ENCODE data around the gene RPS21. TPM values are rescaled to one million over a fixed set of nuclear protein-coding genes. Genes with fewer than 3 reads are reported as not detected.

Gene RPS21
- total RNA-seq, 2 experiments from 2014 or later, result 2,995 to 3,072 TPM

- Mint-ChIP-seq H3K9me3 (peaks cover 2% of the 10 kb centered on the region), H3K27me3 (ENCODE audit: low read depth) (no peaks in the 10 kb centered on the region), H3K4me1 (ENCODE audit: low read depth) (peaks cover 18% of the 10 kb centered on the region), H3K4me3 (no peak overlapping the region), H3K27ac (no peak overlapping the region), H3K36me3 (ENCODE audit: low read depth) (peaks cover 3% of the 10 kb centered on the region)
- CTCF ChIA-PET, result no interaction called here
- no peak for DNase-seq
- intact Hi-C loops (cut with micrococcal nuclease), result no loop called here
These were observed 15.7 kb downstream of the RPS21 start for GRCh38 chr20:62402456-62403150.

GRCh38 chr20:62403331-62403730, 16.4 kb downstream of the RPS21 start:
- CTCF ChIA-PET, result no interaction called here
- no peak overlapping the region for H3K4me3 Mint-ChIP-seq

DNA sequence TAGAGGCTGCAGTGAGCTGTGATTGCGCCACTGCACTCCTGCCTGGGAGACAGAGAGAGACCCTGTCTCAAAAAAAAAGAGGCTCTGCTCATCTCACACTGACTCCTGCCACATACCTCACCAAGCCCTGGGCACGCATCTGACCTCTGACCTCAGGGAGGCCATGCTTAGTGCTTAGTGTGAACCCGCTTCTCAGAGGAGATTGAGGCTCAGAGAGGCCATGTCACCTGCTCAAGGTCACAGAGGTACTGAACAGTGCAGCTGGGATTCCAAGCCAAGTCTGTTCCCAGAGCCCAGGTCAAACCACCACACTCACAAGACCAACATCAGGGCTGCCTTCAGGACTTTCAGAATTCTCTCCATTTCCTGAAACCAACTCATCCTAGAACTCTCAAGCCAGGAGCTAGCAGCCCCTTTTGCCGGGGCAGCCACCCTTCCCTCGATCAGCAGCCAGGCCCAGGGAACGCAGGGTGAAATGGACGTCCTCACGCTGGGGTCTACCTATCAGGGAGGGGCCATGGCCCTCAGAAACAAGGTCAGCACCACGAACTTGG, 17.3 kb downstream of the RPS21 start:
- H3K27me3 Mint-ChIP-seq (ENCODE audit: low read depth), result no peaks in the 10 kb centered on the region
- intact Hi-C loops (cut with micrococcal nuclease), result loop anchor here (1.0 kb wide), 1 partner anchor 16 kb away; no protein-coding TSS in a partner anchor
- peaks cover 22% of the 10 kb centered on the region for H3K4me1 Mint-ChIP-seq (ENCODE audit: low read depth)
- no peak overlapping the region for H3K27ac Mint-ChIP-seq
- DNase-seq, result no peak
- no peaks in the 10 kb centered on the region for H3K9me3 Mint-ChIP-seq
- H3K36me3 Mint-ChIP-seq (ENCODE audit: low read depth), result peaks cover 2% of the 10 kb centered on the region
- H3K4me3 Mint-ChIP-seq, result peak overlapping the region; percentile 19
- CTCF ChIA-PET, result no interaction called here

More at GRCh38 chr20:62403331-62403730, 16.4 kb downstream of the RPS21 start:
- H3K27me3 Mint-ChIP-seq (ENCODE audit: low read depth), result no peaks in the 10 kb centered on the region
- no peak for DNase-seq
- no peaks in the 10 kb centered on the region for H3K9me3 Mint-ChIP-seq
- H3K27ac Mint-ChIP-seq, result no peak overlapping the region
- H3K36me3 Mint-ChIP-seq (ENCODE audit: low read depth), result peaks cover 2% of the 10 kb centered on the region
- intact Hi-C loops (cut with micrococcal nuclease), result no loop called here
- peaks cover 22% of the 10 kb centered on the region for H3K4me1 Mint-ChIP-seq (ENCODE audit: low read depth)

DNA sequence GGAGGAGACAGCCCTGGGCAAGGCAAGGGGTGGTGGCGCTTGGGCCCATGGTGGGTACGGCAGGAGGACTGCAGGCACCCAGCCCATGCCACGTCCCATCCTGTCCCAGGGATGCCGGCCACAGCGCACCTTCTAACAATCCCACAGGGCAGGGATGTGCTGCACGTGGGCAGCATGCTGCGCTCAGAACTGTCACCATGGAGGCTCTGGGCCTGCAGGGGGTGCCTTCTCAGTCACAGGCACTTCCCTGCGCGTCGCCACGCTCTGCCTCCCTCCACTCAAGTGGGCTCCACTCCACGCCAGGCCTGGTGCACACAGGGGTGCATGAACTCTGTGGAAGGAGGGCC, 17.8 kb downstream of the RPS21 start:
- intact Hi-C loops (cut with micrococcal nuclease), result loop anchor here (1.0 to 5.0 kb wide), 4 partner anchors 16 to 403 kb away; no protein-coding TSS in a partner anchor
- H3K27me3 Mint-ChIP-seq (ENCODE audit: low read depth), result no peaks in the 10 kb centered on the region
- H3K9me3 Mint-ChIP-seq, result no peaks in the 10 kb centered on the region
- H3K4me1 Mint-ChIP-seq (ENCODE audit: low read depth), result peaks cover 25% of the 10 kb centered on the region
- H3K4me3 Mint-ChIP-seq, result no peak overlapping the region
- H3K27ac Mint-ChIP-seq, result no peak overlapping the region
- peaks cover under 1% of the 10 kb centered on the region for H3K36me3 Mint-ChIP-seq (ENCODE audit: low read depth)
- CTCF ChIA-PET, result no interaction called here
- DNase-seq, result no peak

DNA sequence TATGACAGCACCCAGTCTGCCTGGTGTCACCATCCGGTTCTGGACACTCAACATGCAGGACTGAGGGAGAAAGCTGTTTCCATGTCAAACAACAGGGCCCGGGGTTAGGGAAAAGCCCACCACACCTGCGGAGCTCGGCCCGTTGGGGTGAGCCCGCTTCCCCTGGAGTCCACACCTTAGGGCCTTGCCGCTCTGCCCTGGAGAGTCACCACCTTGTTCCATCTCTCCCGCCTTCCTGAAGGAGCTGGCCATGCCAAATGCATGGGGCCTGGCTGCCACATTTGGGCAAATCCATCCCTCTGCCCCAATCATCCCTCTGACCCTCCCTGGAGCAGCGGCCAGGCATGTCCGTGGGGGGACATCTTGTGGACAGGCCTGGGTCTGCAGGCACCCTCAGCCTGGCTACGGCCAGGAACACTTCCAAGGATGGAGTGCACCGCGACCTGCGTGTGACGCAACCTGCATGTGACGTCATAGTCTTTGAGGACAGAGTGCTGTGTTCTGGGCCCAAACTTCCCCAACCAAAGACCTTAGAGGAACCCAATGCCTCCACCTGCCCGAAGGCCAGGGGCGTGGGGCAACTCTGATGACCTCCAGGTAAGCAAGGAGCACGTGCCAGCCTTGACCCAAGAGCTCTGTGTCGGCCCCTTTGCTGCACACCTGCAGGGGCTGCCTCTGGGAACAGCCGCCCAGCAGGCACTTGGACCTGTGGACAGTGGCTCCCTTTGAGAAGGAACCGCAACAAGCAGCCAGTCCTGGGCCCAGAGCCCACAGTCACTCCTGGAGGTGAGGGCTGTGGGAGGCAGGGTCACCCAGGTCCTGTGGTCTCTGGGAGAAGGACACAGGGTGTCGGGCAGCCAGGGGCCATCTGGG, 18.4 kb downstream of the RPS21 start:
- Mint-ChIP-seq H3K4me3 (peak overlapping the region; percentile 63), H3K27me3 (ENCODE audit: low read depth) (no peaks in the 10 kb centered on the region), H3K4me1 (ENCODE audit: low read depth) (peaks cover 31% of the 10 kb centered on the region), H3K9me3 (no peaks in the 10 kb centered on the region), H3K27ac (no peak overlapping the region), H3K36me3 (ENCODE audit: low read depth) (no peaks in the 10 kb centered on the region)
- DNase-seq, result no peak
- intact Hi-C loops (cut with micrococcal nuclease), result loop anchor here (5.0 kb wide), 3 partner anchors 97 to 402 kb away; no protein-coding TSS in a partner anchor
- CTCF ChIA-PET, result interaction anchor here (1.0 kb wide), 1 partner anchor 10 kb away, joined by 3 read pairs; no protein-coding TSS in a partner anchor

- H3K27me3 Mint-ChIP-seq (ENCODE audit: low read depth), result no peaks in the 10 kb centered on the region
- DNase-seq, result no peak
- CTCF ChIA-PET, result interaction anchor here (1.0 kb wide), 1 partner anchor 11 kb away, joined by 3 read pairs; no protein-coding TSS in a partner anchor
- H3K36me3 Mint-ChIP-seq (ENCODE audit: low read depth), result no peaks in the 10 kb centered on the region
- intact Hi-C loops (cut with micrococcal nuclease), result loop anchor here (2.0 to 5.0 kb wide), 4 partner anchors 96 to 401 kb away; no protein-coding TSS in a partner anchor
- no peak overlapping the region for H3K27ac Mint-ChIP-seq
- H3K4me3 Mint-ChIP-seq, result peak overlapping the region; percentile 63
- peaks cover 31% of the 10 kb centered on the region for H3K4me1 Mint-ChIP-seq (ENCODE audit: low read depth)
- no peaks in the 10 kb centered on the region for H3K9me3 Mint-ChIP-seq
These were observed 19.1 kb downstream of the RPS21 start for GRCh38 chr20:62405981-62406513.

DNA sequence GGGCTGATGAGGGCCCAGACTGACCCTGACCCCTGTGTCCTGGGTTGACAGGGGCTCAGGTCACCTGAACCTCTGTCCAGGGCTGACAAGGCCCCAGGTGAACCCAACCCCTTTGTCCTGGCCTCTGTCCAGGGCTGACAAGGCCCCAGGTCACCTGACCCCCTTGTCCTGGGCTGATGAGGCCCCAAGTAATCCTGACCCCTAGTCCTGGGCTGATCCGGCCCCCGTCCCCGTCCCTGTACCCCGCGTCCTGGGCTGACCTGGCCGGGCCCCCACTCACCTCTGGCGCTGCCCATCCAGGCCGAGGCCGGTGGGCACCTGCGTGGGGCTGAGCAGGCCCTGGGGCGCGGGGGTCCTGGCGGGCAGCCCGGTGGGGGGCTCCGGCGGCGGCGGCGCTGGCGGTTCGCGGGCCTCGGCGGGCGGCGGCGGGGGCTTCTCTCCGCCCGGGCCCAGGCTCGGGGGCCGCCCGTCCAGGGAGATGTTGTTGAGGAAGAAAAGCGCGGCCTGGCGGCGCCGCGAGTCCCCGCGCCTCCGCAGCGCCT, 19.8 kb downstream of the RPS21 start:
- H3K27me3 Mint-ChIP-seq (ENCODE audit: low read depth), result no peaks in the 10 kb centered on the region
- no peaks in the 10 kb centered on the region for H3K9me3 Mint-ChIP-seq
- CTCF ChIA-PET, result no interaction called here
- no peak for DNase-seq
- intact Hi-C loops (cut with micrococcal nuclease), result loop anchor here (1.0 to 5.0 kb wide), 5 partner anchors 96 to 401 kb away; partner anchors contain the start of gene ADRM1
- no peak overlapping the region for H3K27ac Mint-ChIP-seq
- peak overlapping the region; percentile 63 for H3K4me3 Mint-ChIP-seq
- peaks cover 31% of the 10 kb centered on the region for H3K4me1 Mint-ChIP-seq (ENCODE audit: low read depth)
- H3K36me3 Mint-ChIP-seq (ENCODE audit: low read depth), result no peaks in the 10 kb centered on the region

GRCh38 chr20:62407221-62407992, 20.5 kb downstream of the RPS21 start, which contains the start of gene CABLES2:
TSS of gene CABLES2 (minus strand) at chr20:62407285. CDS start at chr20:62407276, 9 bp downstream.
- CTCF ChIA-PET, result no interaction called here
- peaks cover 31% of the 10 kb centered on the region for H3K4me1 Mint-ChIP-seq (ENCODE audit: low read depth)
- intact Hi-C loops (cut with micrococcal nuclease), result loop anchor here (1.0 to 5.0 kb wide), 5 partner anchors 95 to 400 kb away; partner anchors contain the start of gene ADRM1
- peak; percentile 94 for DNase-seq
- H3K36me3 Mint-ChIP-seq (ENCODE audit: low read depth), result no peaks in the 10 kb centered on the region
- H3K4me3 Mint-ChIP-seq, result peak within 1 kb of the TSS; percentile 78
- H3K27me3 Mint-ChIP-seq (ENCODE audit: low read depth), result no peaks in the 10 kb centered on the region
- no peaks in the 10 kb centered on the region for H3K9me3 Mint-ChIP-seq
- peak within 1 kb of the TSS; percentile 80 for H3K27ac Mint-ChIP-seq

DNA sequence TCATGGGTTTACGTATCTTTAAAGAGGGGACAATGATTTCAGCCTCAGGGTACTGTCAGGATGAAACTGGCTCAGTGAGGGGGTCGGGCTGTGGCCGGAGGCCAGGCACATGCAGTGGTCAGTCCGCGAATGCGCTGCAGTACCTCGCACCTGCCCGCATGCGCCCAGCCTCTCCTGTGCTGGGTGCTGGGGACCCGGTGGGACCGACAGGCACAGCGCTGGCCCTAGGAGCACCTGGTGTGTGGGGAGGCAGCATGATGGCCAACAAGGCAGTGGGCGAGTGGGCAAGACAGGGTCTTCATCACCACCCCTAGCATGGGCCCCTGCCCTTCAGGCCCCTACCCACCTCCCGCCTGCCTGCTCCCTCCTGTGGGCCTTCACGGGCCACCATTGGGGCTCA, 21.2 kb downstream of the RPS21 start:
- Mint-ChIP-seq H3K4me3 (peak overlapping the region; percentile 78), H3K27ac (no peak overlapping the region)
- intact Hi-C loops (cut with micrococcal nuclease), result loop anchor here (5.0 kb wide), 3 partner anchors 94 to 399 kb away; no protein-coding TSS in a partner anchor

DNA sequence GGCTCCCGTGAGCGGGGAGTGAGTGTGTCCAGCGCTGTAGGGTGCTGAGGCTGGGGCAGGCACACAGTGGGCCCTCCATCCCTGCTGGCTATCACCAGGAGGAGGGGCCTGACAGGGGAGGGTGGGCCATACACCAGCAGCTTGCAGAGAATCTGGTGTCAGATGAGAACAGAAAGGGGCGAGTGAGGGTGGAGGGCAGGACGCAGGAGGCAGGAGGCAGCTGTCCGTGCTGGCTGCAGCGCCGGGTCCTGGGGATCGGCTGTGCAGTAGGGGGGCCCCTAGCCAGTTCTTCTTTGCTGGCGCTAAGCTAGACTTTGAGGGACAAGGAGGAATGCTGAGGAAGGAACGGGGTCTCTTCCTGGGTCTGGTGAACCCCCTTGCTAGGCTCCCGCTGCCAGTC, 21.7 kb downstream of the RPS21 start:
- H3K27me3 Mint-ChIP-seq (ENCODE audit: low read depth), result no peaks in the 10 kb centered on the region

More for the DNA sequence above, 21.2 kb downstream of the RPS21 start:
- no peaks in the 10 kb centered on the region for H3K9me3 Mint-ChIP-seq
- DNase-seq, result no peak
- no peaks in the 10 kb centered on the region for H3K36me3 Mint-ChIP-seq (ENCODE audit: low read depth)
- peaks cover 31% of the 10 kb centered on the region for H3K4me1 Mint-ChIP-seq (ENCODE audit: low read depth)
- H3K27me3 Mint-ChIP-seq (ENCODE audit: low read depth), result no peaks in the 10 kb centered on the region
- CTCF ChIA-PET, result no interaction called here

More for the DNA sequence above, 21.7 kb downstream of the RPS21 start:
- no peaks in the 10 kb centered on the region for H3K9me3 Mint-ChIP-seq
- DNase-seq, result no peak
- no peak overlapping the region for H3K4me3 Mint-ChIP-seq
- CTCF ChIA-PET, result no interaction called here
- no peaks in the 10 kb centered on the region for H3K36me3 Mint-ChIP-seq (ENCODE audit: low read depth)
- H3K27ac Mint-ChIP-seq, result no peak overlapping the region
- intact Hi-C loops (cut with micrococcal nuclease), result loop anchor here (5.0 kb wide), 3 partner anchors 94 to 399 kb away; no protein-coding TSS in a partner anchor
- peaks cover 31% of the 10 kb centered on the region for H3K4me1 Mint-ChIP-seq (ENCODE audit: low read depth)
